A375 (cell line): Measurements from ENCODE around the gene GMIP. TPM values are rescaled to one million over a fixed set of nuclear protein-coding genes. Genes with fewer than 3 reads are reported as not detected.

Experiments used
- total RNA-seq: library from RNA; depleted of rRNA; stranded (reverse); fragments of >200 nt; shearing (Covaris generic); gene quantifications from 2 replicates; pipeline ENCODE4 v1.2.3, GENCODE V29; 2014; rRNA removed

Gene GMIP
- 11.4 and 13.6 TPM in 2 replicates for total RNA-seq

GRCh38 chr19:19643158-19644053 is at the start of gene GMIP:
Gene GMIP (minus strand): TSS chr19:19643657. CDS start chr19:19643529, 128 bp downstream.

GRCh38 chr19:19668230-19669012 is 25.0 kb upstream of the GMIP start, which contains the start of gene ZNF101:
Gene ZNF101 (plus strand): TSS chr19:19668839. CDS start chr19:19668964, 125 bp downstream.

GRCh38 chr19:19663256-19664120 is 20.0 kb upstream of the GMIP start, which contains the start of gene ATP13A1:
Gene ATP13A1 (minus strand): TSS chr19:19663676. CDS start chr19:19663666, 10 bp downstream.

GRCh38 chr19:19627621-19628500 is 15.6 kb downstream of the GMIP start, which contains the start of gene LPAR2:
Gene LPAR2 (minus strand): TSS chr19:19628220. CDS start chr19:19627275, 945 bp downstream.

GRCh38 chr19:19618219-19619051 is 25.0 kb downstream of the GMIP start, which contains the start of gene PBX4:
Gene PBX4 (minus strand): TSS chr19:19618687. CDS start chr19:19618629, 58 bp downstream.

Other genes with a start within 250 kb of the GMIP start
- 110 and 123 TPM in 2 replicates for gene GATAD2A, start 238.0 kb downstream of the GMIP start, total RNA-seq
- 2.1 and 2.8 TPM in 2 replicates for gene TSSK6, start 128.1 kb downstream of the GMIP start, total RNA-seq
- 600 and 677 TPM in 2 replicates for gene NDUFA13, start 127.4 kb downstream of the GMIP start, total RNA-seq
- 6.2 and 8.1 TPM in 2 replicates for gene YJEFN3, start 114.7 kb downstream of the GMIP start, total RNA-seq
- gene CILP2, start 105.4 kb downstream of the GMIP start, total RNA-seq: 2.0 and 3.1 TPM in 2 replicates
- 5.2 and 6.6 TPM in 2 replicates for gene PBX4, start 25.0 kb downstream of the GMIP start, total RNA-seq
- 5.9 and 7.5 TPM in 2 replicates for gene LPAR2, start 15.4 kb downstream of the GMIP start, total RNA-seq
- gene ATP13A1, start 20.0 kb upstream of the GMIP start, total RNA-seq: 72.9 and 73.7 TPM in 2 replicates
- gene ZNF101, start 25.2 kb upstream of the GMIP start, total RNA-seq: 7.3 and 12.3 TPM in 2 replicates
- 3.1 and 3.2 TPM in 2 replicates for gene ZNF14, start 89.5 kb upstream of the GMIP start, total RNA-seq
- gene ZNF506, start 178.1 kb upstream of the GMIP start, total RNA-seq: 10.9 and 13.3 TPM in 2 replicates
- 3.6 and 6.0 TPM in 2 replicates for gene ZNF253, start 222.2 kb upstream of the GMIP start, total RNA-seq